ENCODE measurements around the gene CTTNBP2NL. TPM values are rescaled to one million over a fixed set of nuclear protein-coding genes. Genes with fewer than 3 reads are reported as not detected.

CTTNBP2NL gene, protein sequence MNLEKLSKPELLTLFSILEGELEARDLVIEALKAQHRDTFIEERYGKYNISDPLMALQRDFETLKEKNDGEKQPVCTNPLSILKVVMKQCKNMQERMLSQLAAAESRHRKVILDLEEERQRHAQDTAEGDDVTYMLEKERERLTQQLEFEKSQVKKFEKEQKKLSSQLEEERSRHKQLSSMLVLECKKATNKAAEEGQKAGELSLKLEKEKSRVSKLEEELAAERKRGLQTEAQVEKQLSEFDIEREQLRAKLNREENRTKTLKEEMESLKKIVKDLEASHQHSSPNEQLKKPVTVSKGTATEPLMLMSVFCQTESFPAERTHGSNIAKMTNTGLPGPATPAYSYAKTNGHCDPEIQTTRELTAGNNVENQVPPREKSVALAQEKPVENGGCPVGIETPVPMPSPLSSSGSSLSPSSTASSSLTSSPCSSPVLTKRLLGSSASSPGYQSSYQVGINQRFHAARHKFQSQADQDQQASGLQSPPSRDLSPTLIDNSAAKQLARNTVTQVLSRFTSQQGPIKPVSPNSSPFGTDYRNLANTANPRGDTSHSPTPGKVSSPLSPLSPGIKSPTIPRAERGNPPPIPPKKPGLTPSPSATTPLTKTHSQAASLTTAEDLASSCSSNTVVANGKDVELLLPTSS
- 13.2 and 15.7 TPM in 2 replicates for total RNA-seq (2012; rRNA removed)

DNA sequence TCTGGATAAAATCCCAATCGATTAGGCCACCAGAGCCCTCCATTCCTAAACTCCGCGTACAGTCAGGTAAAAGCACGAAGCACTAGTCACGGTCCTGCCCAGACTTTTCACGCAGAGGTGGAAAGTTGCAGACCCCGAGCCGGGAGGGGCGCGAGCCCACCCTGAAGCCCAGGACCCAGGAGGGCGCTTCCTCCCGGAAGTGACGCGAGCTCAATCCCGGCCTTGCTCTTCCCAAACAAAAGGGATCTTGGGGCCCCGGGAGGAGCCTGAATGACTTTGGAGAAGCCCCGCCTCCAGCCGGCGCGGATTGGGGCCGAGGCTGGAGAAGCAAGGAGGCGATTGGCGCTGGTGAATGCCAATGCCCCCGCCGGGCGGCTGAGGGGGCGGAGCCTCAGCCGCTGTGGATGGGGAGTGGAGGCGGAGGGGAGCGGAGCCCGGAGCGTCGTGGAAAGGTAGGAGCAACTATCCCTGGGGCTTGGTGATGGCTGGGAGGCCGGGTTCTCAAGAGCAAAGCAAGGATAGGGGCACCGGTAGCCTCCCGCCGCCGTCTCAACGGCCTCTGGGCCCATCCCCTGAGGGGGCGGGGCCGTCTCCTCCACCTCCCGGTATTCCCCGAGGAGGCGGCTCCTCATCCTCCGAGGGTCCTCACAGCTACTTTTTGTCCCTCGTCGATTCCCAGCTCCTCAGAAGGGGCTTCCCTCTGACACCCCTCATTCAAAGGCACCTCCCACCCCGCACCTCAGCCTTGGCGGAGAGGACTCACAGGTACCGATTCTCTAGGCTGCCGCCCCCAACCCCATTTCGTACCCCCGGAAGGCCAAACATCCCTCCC lies at the start of gene CTTNBP2NL:
Gene CTTNBP2NL (plus strand): TSS at position 394 of the 832 bp plus-strand sequence. CDS start 19,952 bp downstream, outside the sequence.
- Histone ChIP-seq H3K4me1 (ENCODE audit: control insufficient read depth, insufficient read depth, low read length) (peaks cover 63% of the 10 kb centered on the region), H3K9ac (ENCODE audit: low read depth, low read length) (peak within 1 kb of the TSS; percentile 94)

DNA sequence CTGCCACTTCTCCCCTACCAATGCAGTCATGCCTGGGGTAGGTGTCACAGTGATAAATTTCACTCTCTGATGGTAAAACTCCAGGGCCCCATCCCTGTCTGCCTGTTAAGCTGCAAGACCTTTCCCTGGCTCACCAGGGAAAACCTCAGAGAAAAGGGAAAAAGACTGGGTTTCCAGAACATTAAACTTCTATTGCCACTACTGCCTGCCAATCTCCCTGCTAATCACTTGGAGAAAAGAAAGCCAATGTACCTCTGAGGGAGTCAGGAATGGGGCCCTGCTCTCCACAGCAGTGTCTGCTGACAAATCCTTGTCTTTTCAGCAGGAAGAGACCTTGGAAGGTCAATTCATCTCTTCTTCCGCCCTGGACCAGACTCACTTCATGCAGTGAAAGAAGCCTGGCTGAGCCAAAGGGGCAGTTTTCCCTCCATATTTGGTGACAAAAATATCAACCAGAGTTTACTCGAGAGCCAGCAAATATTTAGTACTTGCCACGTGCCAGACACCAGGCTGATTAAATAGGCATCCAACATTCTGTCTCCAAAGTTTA lies 49.1 kb upstream of the CTTNBP2NL start:
- H3K9me3 ChIP-seq (replicated peaks; ENCODE audit: low read length), result peaks cover 6% of the 10 kb centered on the region
- no peak overlapping the region for H3K4me3 ChIP-seq (ENCODE audit: low read length)

More for the DNA sequence above, at the start of gene CTTNBP2NL:
- peak within 1 kb of the TSS; percentile 85 for H3K4me3 ChIP-seq (ENCODE audit: low read length)
- H3K9me3 ChIP-seq (replicated peaks; ENCODE audit: low read length), result no peaks in the 10 kb centered on the region
- H3K36me3 ChIP-seq (ENCODE audit: insufficient read depth, low read length), result no peaks in the 10 kb centered on the region
- no peaks in the 10 kb centered on the region for H3K27me3 ChIP-seq (ENCODE audit: control insufficient read depth, insufficient read depth, low read length)
- peak within 1 kb of the TSS; percentile 96 for H3K4me2 ChIP-seq (ENCODE audit: low read length)

DNA sequence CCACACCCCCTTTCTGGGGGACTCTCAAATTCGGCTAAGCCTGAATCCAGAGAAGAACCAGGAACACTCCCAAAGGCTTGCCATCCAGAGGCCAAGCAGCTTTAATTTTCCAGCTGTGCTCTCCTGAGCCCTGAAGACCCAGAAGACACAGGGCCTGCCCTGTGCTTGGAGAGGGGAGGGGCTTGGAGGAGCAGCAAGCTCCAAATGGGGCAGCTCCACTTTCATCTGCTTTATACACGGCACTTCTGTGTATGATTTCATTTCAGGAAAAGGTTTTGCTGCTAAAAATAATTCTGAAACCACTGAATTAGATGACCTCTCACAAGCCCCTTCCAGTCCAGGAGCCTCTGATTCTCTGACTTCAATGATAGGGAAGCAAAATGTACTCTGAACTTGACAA lies 39.2 kb upstream of the CTTNBP2NL start:
- H3K4me3 ChIP-seq (ENCODE audit: low read length), result no peak overlapping the region
- H3K9ac ChIP-seq (ENCODE audit: low read depth, low read length), result no peak overlapping the region
- H3K4me1 ChIP-seq (ENCODE audit: control insufficient read depth, insufficient read depth, low read length), result peaks cover 24% of the 10 kb centered on the region
- no peaks in the 10 kb centered on the region for H3K9me3 ChIP-seq (replicated peaks; ENCODE audit: low read length)
- H3K4me2 ChIP-seq (ENCODE audit: low read length), result no peak overlapping the region
- peaks cover 35% of the 10 kb centered on the region for H3K27me3 ChIP-seq (ENCODE audit: control insufficient read depth, insufficient read depth, low read length)
- H3K36me3 ChIP-seq (ENCODE audit: insufficient read depth, low read length), result no peaks in the 10 kb centered on the region

More for the DNA sequence above, 49.1 kb upstream of the CTTNBP2NL start:
- Histone ChIP-seq H3K27me3 (ENCODE audit: control insufficient read depth, insufficient read depth, low read length) (peaks cover 39% of the 10 kb centered on the region), H3K36me3 (ENCODE audit: insufficient read depth, low read length) (no peaks in the 10 kb centered on the region), H3K9ac (ENCODE audit: low read depth, low read length) (no peak overlapping the region), H3K4me2 (ENCODE audit: low read length) (no peak overlapping the region), H3K4me1 (ENCODE audit: control insufficient read depth, insufficient read depth, low read length) (no peaks in the 10 kb centered on the region)

DNA sequence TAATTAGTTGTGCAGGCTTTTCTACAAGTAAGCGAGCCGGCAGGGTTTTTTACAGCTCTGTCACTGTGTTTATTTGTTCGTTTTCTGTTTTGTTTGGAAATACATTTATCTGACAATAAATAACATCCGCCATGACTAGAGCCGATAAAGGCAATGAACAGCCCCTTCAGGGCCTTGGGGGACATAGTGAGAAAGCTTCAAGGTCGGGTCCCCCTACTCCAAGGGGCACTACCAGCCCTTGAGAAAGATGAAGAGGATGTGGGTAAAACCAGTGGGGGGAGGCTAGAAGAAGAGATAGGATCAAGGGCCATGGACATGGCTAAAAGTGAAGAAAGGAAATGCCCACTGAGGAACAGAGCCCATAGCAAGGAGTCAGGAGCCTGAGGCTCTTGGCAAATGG lies 38.5 kb upstream of the CTTNBP2NL start:
- no peak overlapping the region for H3K4me2 ChIP-seq (ENCODE audit: low read length)
- peaks cover 24% of the 10 kb centered on the region for H3K4me1 ChIP-seq (ENCODE audit: control insufficient read depth, insufficient read depth, low read length)
- no peaks in the 10 kb centered on the region for H3K36me3 ChIP-seq (ENCODE audit: insufficient read depth, low read length)
- no peak overlapping the region for H3K4me3 ChIP-seq (ENCODE audit: low read length)
- H3K9me3 ChIP-seq (replicated peaks; ENCODE audit: low read length), result no peaks in the 10 kb centered on the region
- H3K27me3 ChIP-seq (ENCODE audit: control insufficient read depth, insufficient read depth, low read length), result peaks cover 29% of the 10 kb centered on the region
- H3K9ac ChIP-seq (ENCODE audit: low read depth, low read length), result no peak overlapping the region

DNA sequence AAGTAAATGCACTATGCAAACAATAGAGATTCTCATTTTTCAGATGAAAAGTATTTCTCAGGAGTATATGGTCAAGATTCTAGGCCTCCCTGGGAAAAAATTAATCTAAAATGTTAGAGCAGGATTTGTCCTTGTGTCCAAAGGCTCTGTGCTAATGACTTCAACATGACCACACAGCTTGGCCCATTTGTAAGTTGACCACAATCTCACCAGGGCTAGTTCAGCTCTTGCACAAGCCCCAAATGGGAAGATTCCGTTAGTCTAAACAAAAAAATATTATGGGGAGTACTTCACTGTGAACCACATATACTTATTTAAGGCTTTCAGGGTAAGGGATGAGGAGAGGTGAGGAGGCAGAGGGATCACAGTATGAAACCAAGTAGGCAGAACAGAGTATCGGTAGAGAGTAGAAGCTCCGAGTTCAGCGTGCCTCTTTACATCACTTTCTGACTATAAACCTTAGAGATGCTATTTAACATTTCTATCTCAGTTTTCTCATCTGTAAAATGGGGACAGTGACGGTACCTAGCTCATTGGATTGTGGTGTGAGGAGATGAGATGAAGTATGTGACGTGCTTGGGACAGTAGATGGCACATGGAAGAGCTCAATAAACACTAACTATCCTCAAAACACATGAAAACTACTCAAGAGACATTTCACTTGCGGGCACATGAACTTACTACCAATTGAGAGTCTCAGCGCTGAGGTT lies 37.8 kb upstream of the CTTNBP2NL start:
- Histone ChIP-seq H3K36me3 (ENCODE audit: insufficient read depth, low read length) (no peaks in the 10 kb centered on the region), H3K9me3 (replicated peaks; ENCODE audit: low read length) (no peaks in the 10 kb centered on the region), H3K9ac (ENCODE audit: low read depth, low read length) (no peak overlapping the region), H3K4me3 (ENCODE audit: low read length) (no peak overlapping the region), H3K4me1 (ENCODE audit: control insufficient read depth, insufficient read depth, low read length) (peaks cover 24% of the 10 kb centered on the region), H3K4me2 (ENCODE audit: low read length) (no peak overlapping the region), H3K27me3 (ENCODE audit: control insufficient read depth, insufficient read depth, low read length) (peaks cover 30% of the 10 kb centered on the region)

DNA sequence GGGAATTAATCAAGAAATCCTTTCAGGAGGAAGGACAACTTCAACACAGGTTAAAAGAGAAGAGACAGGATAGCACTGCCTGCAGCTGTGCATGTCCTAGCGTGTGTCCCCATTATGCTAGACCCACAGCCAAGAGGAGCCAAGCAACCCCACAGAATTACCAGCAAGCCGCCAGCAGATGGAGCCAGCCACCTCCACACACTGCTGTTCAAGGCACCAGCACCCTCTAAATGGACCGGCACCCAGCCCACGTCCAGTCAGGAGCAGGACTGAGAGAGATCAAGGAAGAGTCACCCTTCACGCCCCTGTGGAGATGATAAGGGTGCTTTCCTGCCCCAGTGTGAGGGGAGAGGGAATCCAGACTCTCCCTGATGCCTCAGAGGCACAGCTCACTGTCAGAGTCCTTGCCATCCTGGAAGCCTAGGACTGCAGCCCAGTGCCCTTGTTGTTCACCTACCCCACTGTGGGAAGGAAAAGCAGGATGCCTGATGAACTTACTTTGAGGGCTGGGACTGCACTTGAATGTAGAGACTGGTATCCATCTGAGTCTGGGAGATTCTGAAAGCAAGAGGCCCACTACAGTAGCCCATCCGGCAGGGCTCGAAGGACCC lies 37.1 kb upstream of the CTTNBP2NL start:
- Histone ChIP-seq H3K4me3 (ENCODE audit: low read length) (no peak overlapping the region), H3K36me3 (ENCODE audit: insufficient read depth, low read length) (no peaks in the 10 kb centered on the region), H3K9ac (ENCODE audit: low read depth, low read length) (no peak overlapping the region)

DNA sequence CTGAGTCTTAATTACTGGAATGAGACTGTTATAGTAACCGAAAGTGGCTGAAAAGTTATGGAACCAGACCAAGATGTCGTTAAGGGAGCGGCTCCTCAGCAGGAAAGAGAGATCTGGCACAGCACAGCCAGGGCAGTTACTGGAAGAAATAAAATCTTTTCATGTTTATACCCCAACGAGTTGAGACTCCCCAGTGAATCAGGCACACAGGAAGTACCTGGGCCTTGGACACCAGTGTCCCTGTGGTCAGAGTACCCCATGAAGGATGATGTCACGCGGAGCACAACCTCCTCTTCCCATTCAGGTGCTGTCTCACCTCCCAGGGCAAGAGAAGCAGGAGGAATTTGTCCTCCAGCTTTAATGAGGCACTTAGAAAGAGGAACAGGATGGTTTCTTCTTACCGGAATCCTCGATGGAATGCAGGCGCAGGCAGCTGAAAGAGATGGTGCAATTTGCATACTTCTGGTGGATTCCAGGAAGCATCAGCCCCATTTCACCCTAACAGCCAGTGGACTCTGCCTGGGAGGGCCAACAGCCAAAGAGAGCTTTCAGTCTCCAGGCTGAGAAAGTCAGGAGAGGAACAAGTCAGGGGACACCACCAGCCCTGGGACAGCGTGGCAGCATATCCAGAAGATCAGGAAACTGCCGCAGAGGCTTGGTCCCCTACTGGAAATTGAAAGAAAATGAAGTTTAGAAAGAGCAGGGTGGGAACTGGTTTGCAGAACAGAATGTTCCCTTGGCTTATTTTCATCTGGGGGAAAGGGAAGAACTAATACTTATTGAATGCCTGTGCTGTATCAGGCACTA lies 35.9 kb upstream of the CTTNBP2NL start:
- H3K4me3 ChIP-seq (ENCODE audit: low read length), result peak overlapping the region; percentile 44
- peaks cover 26% of the 10 kb centered on the region for H3K27me3 ChIP-seq (ENCODE audit: control insufficient read depth, insufficient read depth, low read length)
- H3K36me3 ChIP-seq (ENCODE audit: insufficient read depth, low read length), result no peaks in the 10 kb centered on the region
- peaks cover 24% of the 10 kb centered on the region for H3K4me1 ChIP-seq (ENCODE audit: control insufficient read depth, insufficient read depth, low read length)
- H3K9ac ChIP-seq (ENCODE audit: low read depth, low read length), result peak overlapping the region; percentile 29
- H3K4me2 ChIP-seq (ENCODE audit: low read length), result peak overlapping the region; percentile 77
- H3K9me3 ChIP-seq (replicated peaks; ENCODE audit: low read length), result no peaks in the 10 kb centered on the region

More for the DNA sequence above, 37.1 kb upstream of the CTTNBP2NL start:
- Histone ChIP-seq H3K4me1 (ENCODE audit: control insufficient read depth, insufficient read depth, low read length) (peaks cover 24% of the 10 kb centered on the region), H3K4me2 (ENCODE audit: low read length) (peak overlapping the region; percentile 37), H3K27me3 (ENCODE audit: control insufficient read depth, insufficient read depth, low read length) (peaks cover 27% of the 10 kb centered on the region), H3K9me3 (replicated peaks; ENCODE audit: low read length) (no peaks in the 10 kb centered on the region)

DNA sequence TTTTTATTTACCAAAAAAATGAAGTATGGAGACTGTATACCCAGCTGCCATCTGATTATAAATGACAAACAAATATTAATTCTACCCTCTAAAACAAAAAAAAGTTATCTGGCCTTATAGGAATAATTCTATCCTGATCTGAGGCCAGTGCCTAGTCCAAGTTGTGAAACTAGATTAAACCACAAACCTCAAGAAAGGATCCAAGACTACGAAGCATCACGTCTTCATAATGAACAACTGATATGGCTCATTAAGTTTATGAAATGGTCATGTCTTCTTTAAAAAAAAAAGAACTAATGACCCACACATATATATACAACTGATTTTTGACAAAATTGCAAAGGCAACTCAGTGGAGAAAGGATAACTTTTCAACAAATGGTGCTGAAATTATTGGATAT lies 32.4 kb upstream of the CTTNBP2NL start:
- Histone ChIP-seq H3K4me3 (ENCODE audit: low read length) (no peak overlapping the region), H3K9ac (ENCODE audit: low read depth, low read length) (no peak overlapping the region), H3K36me3 (ENCODE audit: insufficient read depth, low read length) (no peaks in the 10 kb centered on the region), H3K27me3 (ENCODE audit: control insufficient read depth, insufficient read depth, low read length) (peaks cover 23% of the 10 kb centered on the region), H3K4me1 (ENCODE audit: control insufficient read depth, insufficient read depth, low read length) (peaks cover 24% of the 10 kb centered on the region), H3K9me3 (replicated peaks; ENCODE audit: low read length) (no peaks in the 10 kb centered on the region), H3K4me2 (ENCODE audit: low read length) (no peak overlapping the region)

DNA sequence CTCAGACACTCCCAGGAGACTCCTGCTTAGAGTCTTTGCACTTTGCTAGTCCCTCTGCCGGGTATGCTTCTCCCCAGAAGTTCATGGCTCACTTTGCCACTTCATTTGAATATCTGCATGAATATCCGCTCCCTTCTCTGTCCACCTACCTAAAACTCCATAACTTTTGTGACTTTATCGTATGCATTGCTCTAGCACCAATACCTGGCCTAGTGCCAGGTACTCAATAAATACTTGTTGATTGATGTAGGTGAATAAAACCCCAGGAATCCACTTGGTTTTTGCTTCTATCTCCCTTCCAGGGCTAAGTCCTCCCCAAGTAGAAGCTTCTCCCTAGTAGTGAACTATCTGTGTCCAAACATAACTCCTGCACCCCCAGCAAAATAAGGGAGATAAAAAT lies 27.8 kb upstream of the CTTNBP2NL start:
- no peak overlapping the region for H3K9ac ChIP-seq (ENCODE audit: low read depth, low read length)
- no peaks in the 10 kb centered on the region for H3K9me3 ChIP-seq (replicated peaks; ENCODE audit: low read length)
- no peak overlapping the region for H3K4me2 ChIP-seq (ENCODE audit: low read length)
- H3K4me3 ChIP-seq (ENCODE audit: low read length), result no peak overlapping the region
- no peaks in the 10 kb centered on the region for H3K4me1 ChIP-seq (ENCODE audit: control insufficient read depth, insufficient read depth, low read length)
- H3K36me3 ChIP-seq (ENCODE audit: insufficient read depth, low read length), result no peaks in the 10 kb centered on the region
- peaks cover 45% of the 10 kb centered on the region for H3K27me3 ChIP-seq (ENCODE audit: control insufficient read depth, insufficient read depth, low read length)

Data from skeletal muscle satellite cell (primary cell).